NCI-H526 treated with DMSO at 0.1 percent for 48 hours (cell line): ENCODE measurements around the gene ACTN4.

Experiments
- DNase-seq: peaks from one replicate; lab custom pipeline; 2025; lab: John Stamatoyannopoulos, UW

The ACTN4 gene

DNA sequence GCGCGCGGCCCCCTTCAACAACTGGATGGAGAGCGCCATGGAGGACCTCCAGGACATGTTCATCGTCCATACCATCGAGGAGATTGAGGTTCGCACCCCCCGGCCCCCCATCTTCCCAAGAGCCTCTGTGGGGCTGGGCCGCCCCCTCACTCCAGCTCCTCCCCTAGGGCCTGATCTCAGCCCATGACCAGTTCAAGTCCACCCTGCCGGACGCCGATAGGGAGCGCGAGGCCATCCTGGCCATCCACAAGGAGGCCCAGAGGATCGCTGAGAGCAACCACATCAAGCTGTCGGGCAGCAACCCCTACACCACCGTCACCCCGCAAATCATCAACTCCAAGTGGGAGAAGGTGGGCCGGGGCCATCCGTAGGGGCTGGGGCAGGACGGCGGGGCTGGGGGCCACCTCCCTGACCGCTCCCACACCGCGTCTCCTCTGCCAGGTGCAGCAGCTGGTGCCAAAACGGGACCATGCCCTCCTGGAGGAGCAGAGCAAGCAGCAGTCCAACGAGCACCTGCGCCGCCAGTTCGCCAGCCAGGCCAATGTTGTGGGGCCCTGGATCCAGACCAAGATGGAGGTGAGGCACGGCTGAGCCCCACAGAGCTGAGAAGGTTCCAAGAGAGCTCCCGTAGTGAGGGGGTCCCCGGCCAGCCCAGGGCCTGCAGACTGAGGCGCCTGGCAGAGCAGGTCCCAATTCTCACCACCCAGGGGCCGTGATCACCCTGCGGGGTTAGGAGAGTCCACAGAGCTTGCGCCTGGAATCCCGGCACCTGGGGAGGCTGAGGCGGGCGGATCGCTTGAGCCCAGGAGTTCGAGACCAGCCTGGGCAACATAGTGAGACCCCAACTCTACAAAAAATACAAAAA is 76.8 kb downstream of the ACTN4 start:
- no peak for DNase-seq

DNA sequence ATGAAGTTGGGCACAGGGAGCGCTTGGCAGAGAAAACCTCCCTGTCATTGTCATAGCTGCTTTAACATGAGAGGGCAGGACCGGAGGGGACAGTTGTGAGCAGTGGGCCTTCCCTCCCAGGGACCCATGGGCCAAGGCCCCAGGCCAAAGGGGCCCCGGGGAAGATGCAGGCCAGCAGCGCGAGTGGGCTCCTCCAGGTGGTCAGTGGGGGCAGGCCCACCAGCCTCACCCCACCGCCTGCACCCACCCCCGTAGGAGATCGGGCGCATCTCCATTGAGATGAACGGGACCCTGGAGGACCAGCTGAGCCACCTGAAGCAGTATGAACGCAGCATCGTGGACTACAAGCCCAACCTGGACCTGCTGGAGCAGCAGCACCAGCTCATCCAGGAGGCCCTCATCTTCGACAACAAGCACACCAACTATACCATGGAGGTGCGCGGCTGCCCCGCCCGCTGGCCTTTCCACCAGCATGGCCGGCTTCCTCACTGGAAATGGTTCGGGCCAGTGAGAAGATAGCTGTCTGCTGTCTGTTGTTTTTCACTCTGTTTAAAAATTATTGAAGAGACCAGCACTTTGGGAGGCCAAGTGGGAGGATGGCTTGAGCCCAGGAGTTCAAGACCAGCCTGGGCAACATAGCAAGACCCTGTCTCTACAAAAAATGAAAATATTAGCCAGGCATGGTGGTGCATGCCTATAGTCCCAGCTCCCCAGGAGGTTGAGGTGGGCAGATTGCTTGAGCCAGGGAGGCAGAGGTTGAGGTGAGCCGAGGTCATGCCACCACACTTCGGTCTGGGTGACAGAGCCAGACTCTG is 78.2 kb downstream of the ACTN4 start:
- DNase-seq, result no peak

DNA sequence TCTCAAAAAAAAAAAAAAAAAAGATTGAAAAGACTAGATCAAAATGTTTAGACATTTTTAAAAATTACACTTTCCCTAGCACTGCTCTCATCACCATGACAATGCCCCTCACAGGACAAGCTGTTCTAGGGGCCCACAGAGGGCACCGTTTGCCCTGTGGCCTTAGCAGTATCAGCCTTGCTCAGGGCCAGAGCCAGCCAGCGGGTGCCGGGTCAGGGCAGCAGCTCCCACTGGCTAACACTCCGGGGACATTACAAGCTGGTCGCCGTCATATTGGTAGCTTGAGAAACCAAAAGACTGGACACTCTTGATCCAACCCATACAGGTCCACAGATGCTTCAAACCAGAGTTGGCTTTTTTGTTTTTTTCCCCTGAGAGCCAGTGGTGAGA is 78.8 kb downstream of the ACTN4 start:
- no peak for DNase-seq

DNA sequence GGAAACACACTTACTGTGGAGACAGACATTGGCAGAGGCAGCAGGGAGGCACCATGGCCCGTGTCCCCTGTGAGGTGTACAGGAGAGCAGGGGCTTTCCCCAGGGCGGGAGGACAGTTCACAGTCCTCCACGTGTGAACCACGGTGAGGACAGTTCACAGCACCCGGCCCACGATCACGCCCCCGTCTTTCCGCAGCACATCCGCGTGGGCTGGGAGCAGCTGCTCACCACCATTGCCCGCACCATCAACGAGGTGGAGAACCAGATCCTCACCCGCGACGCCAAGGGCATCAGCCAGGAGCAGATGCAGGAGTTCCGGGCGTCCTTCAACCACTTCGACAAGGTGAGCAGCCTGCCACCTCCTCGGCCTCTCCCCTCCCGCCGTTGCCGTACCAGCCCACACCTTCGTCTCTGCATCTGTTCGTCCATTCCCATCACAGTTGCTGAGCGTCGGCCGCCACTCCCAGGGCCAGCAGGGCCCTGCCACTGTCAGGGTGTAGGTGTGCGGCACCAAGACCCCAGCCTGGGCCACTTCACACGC is 79.4 kb downstream of the ACTN4 start:
- DNase-seq, result no peak

DNA sequence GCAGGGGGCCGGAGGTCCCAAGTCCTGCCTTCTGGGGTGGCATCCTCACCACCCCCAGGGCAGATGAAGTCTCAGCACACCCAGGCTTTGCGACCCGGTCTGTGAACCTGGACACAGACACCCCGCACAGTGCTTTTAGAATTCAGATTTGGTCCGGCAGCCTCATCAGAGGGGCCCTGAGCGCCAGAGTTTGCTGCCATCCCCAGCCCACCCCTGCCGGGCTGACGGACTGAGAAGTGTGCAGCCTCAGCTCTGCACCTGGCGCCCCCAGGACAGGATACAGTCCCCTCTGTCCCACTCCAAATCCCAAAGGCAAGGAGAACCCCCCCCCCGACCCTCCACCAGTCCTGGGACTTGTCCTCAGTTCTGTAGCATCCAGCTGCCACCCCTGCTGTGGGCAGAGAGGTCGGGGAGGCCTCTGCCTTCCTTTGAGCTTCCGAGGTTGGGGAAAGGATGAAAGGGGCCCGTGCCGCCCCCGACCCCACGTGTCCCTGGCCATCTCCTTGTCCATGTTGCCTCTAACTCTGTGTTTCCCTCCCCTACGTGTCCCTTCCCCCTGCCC is 79.9 kb downstream of the ACTN4 start:
- DNase-seq, result no peak

DNA sequence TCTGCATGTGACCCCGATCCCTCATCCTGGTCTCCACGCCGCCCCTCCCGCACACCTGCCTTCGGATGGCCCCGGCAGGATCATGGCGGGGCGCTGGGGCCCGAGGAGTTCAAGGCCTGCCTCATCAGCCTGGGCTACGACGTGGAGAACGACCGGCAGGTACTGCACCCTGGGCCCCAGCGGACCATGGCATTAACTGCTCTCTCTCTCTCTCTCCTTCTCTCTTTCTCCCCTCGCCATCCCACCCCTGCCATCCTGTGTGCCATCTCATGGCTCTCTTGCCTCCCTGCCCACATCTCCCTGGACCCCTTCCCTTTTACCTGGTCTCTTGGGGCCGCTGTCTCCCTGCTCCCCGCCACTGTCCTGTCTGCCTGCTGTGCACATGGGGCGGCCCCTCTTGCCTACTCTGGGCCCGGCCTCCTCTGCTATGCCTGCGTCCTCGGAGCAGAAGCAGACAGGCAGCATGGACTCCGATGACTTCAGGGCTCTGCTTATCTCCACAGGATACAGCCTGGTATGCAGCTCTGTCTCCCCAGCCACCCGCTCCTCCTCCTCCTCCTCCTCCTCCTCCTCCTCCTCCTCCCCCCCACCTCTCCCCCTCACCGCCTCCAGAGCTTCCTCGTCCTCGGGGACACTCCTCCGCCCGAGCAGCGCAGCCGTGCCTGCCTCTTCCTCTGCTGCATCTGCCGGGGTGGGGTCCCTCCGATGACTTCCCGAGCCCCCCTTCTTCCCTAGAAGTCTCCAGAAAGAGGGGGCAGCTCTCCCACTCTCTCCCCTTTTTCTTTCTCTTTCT is 80.6 kb downstream of the ACTN4 start:
- DNase-seq, result no peak

DNA sequence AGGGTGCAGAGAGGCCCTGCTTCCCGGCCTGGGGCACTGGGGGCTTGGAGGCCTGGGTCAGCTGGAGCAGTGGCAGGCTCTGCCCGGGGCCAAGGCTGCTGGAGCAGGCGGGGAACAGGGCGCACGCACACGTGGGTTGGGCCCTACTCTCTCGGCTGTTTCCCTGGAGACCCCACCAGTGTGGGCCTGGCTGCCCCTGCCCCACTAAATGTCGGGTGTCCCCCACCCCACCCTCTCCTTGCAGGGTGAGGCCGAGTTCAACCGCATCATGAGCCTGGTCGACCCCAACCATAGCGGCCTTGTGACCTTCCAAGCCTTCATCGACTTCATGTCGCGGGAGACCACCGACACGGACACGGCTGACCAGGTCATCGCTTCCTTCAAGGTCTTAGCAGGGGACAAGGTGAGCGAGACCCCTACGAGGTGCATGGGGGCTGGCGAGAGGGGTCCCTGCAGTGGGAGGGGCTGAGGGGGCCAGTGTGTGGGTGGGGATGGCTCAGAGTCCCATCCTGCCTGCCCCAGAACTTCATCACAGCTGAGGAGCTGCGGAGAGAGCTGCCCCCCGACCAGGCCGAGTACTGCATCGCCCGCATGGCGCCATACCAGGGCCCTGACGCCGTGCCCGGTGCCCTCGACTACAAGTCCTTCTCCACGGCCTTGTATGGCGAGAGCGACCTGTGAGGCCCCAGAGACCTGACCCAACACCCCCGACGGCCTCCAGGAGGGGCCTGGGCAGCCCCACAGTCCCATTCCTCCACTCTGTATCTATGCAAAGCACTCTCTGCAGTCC is 81.5 kb downstream of the ACTN4 start:
- DNase-seq, result no peak

DNA sequence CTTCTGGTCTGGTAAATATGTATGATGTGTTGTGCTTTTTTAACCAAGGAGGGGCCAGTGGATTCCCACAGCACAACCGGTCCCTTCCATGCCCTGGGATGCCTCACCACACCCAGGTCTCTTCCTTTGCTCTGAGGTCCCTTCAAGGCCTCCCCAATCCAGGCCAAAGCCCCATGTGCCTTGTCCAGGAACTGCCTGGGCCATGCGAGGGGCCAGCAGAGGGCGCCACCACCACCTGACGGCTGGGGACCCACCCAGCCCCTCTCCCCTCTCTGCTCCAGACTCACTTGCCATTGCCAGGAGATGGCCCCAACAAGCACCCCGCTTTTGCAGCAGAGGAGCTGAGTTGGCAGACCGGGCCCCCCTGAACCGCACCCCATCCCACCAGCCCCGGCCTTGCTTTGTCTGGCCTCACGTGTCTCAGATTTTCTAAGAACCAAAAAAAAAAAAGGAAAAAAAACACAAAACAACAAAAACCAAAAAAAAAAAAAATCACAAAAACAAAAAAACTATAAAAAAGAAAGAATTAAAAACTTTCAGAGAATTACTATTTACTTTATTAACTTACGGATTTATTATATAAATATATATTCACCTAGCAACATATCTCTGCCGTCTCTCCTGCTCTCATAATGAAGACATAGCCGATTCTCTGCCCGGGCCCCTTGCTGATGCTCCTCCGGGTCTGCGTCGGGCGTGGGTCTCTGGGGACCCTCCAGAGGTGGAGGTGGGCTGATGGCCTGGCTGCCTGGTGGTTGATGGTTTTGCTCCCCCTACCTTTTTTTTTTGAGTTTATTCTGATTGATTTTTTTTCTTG is 82.4 kb downstream of the ACTN4 start:
- peak; percentile 31 for DNase-seq

DNA sequence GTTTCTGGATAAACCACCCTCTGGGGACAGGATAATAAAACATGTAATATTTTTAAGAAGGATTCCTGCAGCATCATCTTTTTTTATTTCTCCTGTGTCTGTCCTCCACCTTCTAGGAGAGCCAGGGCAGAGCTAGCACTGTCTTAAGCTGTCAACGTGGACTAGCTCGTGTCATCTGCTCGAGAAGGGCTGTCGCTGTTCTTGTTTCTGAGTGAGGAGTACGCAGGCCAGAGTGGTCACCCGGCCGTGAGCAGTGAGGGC is 83.0 kb downstream of the ACTN4 start:
- no peak for DNase-seq

DNA sequence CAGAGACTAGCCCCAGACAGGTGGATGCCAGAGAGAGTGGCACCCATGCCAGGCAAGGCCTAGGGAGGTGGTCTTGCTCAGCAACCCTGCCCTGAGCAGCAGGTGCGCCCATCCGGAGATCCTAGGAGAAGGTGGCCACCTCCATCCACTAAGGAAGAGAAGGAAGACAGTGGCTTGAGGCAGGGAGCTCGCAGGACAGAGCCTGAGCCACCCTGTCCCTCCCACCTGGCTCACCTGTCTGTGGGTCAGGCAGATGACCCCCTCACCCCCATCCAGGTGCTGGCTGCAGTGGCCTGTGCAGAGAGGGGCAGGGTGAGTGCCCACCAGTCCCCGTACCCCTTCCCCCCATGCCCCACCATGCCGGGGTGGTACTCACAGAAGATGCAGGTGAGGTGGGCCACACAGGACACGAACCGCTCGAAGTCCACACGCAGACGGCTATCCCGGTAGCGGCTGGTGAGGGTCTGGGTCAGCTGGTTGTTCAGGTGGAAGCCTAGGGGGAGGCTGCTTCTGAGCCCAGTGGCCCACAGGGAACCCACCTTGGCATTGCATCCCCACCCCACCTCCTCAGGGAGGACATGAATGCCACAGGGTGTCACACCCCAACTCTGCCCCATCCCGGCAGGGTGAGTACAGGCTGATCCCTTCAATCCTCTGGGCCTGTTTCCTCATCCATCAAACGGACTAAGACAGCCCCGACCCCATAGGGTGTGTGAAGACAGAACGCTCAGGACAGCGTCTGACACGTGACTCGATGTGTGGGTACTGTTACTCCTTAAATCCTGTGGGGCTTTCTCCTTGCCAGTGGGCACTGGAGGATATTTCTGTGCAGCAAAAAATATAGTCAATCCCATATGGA is 83.5 kb downstream of the ACTN4 start:
- DNase-seq, result no peak

DNA sequence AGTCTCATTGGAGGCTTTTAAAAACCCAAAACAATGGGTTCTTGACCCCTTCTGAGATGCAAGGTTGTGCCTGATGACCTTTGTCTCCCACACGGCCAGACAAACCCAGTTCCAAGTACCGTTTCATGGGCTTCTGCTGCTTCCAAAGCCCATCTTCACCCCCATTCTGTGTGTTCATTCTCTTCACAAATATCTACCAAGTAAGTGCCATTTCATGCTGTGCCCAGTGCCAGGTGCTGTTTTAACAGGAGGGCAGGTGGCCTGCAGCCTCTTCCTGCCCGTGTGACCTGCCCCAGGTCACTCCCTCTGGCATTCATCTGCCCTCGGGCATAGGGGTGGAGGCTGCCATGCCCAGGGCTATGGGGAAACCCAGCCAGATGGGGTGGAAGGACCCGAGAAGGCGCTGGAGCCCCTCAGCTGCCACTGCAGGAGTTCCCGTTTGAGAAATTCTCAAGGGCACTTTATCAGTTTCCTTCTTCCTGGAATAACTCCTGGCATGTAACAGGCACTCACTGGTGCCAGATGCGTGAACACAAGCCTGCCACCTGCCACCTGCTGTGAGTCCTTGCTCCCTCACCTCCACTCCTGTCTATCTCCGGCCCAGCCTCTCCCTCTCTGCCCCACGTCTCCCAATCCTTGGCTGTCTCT is 84.3 kb downstream of the ACTN4 start:
- no peak for DNase-seq

DNA sequence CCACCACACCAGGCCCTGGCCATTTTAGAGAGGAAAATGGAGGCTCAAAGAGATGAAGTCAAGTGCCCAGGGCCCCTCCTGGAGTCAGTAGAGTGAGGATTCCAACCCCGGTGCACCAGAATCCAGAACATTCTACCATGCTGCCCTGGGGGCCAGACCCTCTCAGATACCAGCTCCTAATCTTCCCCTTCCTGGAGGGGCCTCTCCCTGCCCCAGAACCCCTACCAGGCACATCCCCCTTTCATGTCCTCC is 85.7 kb downstream of the ACTN4 start:
- no peak for DNase-seq

DNA sequence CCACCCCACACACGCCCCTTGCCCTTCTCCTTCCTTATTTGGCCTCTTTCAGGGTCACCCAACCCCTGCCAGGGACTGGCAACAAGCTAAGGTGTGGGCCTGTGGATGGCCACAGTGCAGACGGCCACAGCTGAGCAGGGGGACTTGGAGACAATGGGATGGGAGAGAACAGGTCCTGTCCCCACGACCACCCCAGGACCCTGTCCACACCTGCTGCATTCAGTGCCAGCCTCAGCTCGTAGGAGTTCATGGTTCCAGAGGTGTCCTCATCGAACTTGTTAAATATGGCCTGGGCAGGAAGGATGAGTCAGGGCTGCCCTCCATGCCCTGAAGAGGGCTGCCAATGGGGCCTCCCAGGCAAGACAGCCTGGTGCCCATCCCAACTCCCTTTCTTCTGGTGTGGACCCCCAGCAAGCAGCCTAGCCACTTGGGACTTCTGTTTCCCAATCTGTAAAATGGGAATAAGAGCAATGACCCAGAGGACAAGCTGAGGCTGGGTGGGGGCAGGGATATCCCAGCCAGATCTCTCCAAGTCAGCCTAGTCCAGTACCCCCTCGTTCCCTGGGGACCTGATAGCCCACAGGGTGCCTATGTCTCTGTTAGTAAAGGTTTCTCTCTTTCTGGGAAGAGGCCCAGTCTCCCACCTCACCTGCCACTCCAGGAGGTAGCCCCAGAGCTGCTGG is 86.2 kb downstream of the ACTN4 start:
- DNase-seq, result no peak

DNA sequence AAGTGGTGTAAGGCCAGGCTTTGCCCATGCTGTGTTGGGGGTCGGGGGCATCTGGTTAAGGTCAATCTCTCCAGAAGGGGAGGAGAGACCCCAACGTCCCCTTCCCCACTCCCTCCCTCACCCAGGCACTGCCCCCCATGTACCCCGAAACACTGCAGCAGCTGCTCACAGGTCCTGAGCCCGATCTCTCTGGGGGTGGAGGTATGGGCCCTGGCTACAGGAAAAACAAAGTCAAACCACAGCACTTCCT is 86.7 kb downstream of the ACTN4 start:
- DNase-seq, result no peak

DNA sequence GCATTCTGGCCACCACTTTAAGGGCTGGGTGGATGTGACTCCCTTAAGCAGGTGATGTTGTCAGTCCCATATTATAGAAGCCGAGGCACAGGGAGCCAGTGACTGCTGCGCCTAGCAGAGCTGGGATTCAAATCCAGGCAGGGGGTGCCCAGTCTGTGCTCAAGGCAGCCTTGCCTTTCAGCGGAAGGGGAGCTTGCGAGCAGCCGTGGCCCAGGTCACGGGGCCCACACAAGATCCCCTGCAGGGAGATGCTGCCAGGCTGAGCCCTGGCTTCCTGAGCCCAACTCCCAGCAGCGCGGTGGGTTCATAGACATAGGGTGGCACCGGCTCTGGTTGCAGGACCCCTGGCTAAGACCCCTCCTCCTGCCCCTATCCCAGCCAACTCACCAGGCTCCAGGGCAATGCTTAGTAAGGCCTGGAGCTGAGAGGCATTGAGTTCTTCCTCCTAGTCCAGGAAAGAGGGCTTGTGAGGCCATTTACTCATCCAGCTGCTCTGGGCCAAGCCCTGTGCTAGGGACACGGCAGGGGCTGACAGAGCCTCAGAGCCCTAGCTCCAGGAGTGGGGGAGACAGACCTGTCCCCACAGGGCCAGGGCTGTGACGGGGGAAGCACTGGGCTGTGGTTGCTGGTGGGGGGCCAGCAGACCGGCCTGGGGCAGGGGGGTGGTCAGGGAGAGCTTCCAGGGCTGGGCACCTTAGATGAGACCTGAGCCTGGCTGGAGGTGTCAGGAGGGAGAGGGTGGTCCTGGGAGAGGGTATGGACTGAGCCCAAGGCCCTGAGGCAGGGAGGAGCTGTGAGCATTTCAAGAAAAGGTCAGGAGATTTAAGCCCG is 87.2 kb downstream of the ACTN4 start:
- no peak for DNase-seq

DNA sequence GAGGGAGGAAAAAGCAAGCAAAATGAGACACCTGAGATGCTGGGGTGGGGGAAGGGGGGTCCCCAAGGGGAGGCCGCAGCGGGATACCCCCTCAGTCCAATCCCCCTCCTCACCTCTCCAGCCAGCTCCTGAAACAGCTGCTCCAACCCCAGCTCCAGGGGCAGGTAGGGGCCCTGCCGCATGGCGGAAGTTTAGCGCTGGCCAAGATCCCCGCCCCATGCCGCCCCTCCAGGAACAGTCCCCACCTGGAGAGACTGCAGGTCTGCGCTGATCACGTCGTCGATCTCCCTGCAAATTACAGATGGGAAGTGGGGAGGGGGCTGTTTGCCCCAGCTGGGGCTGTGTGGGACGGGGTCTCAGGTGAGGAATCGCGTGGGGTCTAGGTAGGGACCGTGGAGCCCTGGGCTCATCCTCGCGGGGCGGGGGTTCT is 87.8 kb downstream of the ACTN4 start:
- DNase-seq, result peak; percentile 21

DNA sequence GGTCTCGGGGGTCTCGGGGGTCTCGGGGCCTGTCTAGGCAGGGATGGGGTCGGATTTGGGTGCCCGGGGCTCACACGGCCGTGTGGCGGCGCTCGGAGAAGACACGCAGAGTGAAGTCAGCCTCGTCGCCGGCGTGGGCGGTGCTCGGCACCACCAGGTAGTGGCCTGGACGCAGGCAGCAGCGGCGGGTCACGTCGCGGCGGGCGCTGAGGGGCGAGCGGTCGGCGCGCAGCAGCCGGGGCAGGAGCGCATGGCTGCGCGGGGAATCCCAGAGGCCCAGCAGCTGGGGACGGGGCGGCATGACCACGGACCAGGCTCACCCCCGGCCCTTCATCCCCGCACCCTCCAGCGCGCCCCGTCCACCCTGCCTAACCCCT is 88.6 kb downstream of the ACTN4 start:
- DNase-seq, result no peak
